IMR-90 (cell line): ENCODE measurements around the gene ORC6. TPM values are rescaled to one million over a fixed set of nuclear protein-coding genes. Genes with fewer than 3 reads are reported as not detected.

ENCODE experiments used
- ATAC-seq: fragments of 200-7000 bp; cut with Tn5 transposase; 2 replicates; pipeline ENCODE4 v1.9.1; 2020; ENCODE audit warnings: low read depth, mild to moderate bottlenecking, moderate library complexity
- BruUV-seq: library from RNA; stranded (reverse); fragments of 400-500 nt; replicated peaks from 2 replicates; lab custom pipeline; 2021; lab: Mats Ljungman, UMichigan
- CTCF ChIA-PET: fragments of 300-600 bp; formaldehyde crosslinking; extraction: SDS; loops from one replicate; lab custom pipeline; 2021; ENCODE audit warnings: antibody characterized with exemption; lab: Yijun Ruan, JAX
- POLR2A ChIA-PET: fragments of 300-600 bp; sonication (Branson Sonifier 250); formaldehyde crosslinking; loops from one replicate; lab custom pipeline; 2022; ENCODE audit warnings: antibody characterized with exemption; ENCODE audit not compliant: unreplicated experiment; lab: Charles Lee
- DNase-seq: peaks from one replicate; pipeline ENCODE4 v3.0.0; 2013
- H2AFZ ChIP-seq: replicated peaks from 2 replicates; pipeline ENCODE3; 2013; ENCODE audit warnings: low read length, mild to moderate bottlenecking; ENCODE audit not compliant: poor library complexity
- H2AK5ac ChIP-seq: 2 replicates; pipeline ENCODE4 v1.6.1; 2013; ENCODE audit warnings: low read depth, low read length, inconsistent platforms
- H2AK9ac ChIP-seq: replicated peaks from 2 replicates; pipeline ENCODE3; 2013; ENCODE audit warnings: mild to moderate bottlenecking, low read depth, low read length, moderate library complexity; ENCODE audit not compliant: poor library complexity
- H2BK120ac ChIP-seq: 2 replicates; pipeline ENCODE4 v1.6.1; 2013; ENCODE audit warnings: low read depth, low read length, inconsistent platforms
- H2BK15ac ChIP-seq: 3 replicates; pipeline ENCODE4 v1.6.1; 2013; ENCODE audit warnings: low read depth, low read length, inconsistent platforms
- H2BK20ac ChIP-seq: 2 replicates; pipeline ENCODE4 v1.6.1; 2013; ENCODE audit warnings: low read depth, mild to moderate bottlenecking, inconsistent platforms, low read length, moderate library complexity
- H2BK5ac ChIP-seq: 2 replicates; pipeline ENCODE4 v1.6.1; 2013; ENCODE audit warnings: mild to moderate bottlenecking, low read depth, low read length, inconsistent platforms; ENCODE audit not compliant: poor library complexity, severe bottlenecking
- H3K14ac ChIP-seq: replicated peaks from 2 replicates; pipeline ENCODE4 v1.6.1; 2013; ENCODE audit warnings: low read depth, low read length, inconsistent platforms
- H3K18ac ChIP-seq: 2 replicates; pipeline ENCODE4 v1.6.1; 2013; ENCODE audit warnings: low read depth, low read length, control low read depth
- H3K23ac ChIP-seq: 2 replicates; pipeline ENCODE4 v1.6.1; 2013; ENCODE audit warnings: low read depth, low read length, inconsistent platforms
- H3K27ac ChIP-seq: 2 replicates; pipeline ENCODE4 v1.5.1; 2013; ENCODE audit warnings: mild to moderate bottlenecking, control low read depth, low read length; ENCODE audit not compliant: insufficient read depth
- H3K27me3 ChIP-seq: 2 replicates; pipeline ENCODE4 v1.6.1; 2013; ENCODE audit warnings: low read length; ENCODE audit not compliant: control insufficient read depth, insufficient read depth
- H3K36me3 ChIP-seq: 2 replicates; pipeline ENCODE4 v1.6.1; 2013; ENCODE audit warnings: low read length, mixed read lengths; ENCODE audit not compliant: control insufficient read depth, insufficient read depth
- H3K4ac ChIP-seq: 2 replicates; pipeline ENCODE4 v1.6.1; 2013; ENCODE audit warnings: low read depth, low read length, inconsistent platforms
- H3K4me1 ChIP-seq: 2 replicates; pipeline ENCODE4 v1.6.1; 2013; ENCODE audit warnings: low read length, mixed read lengths; ENCODE audit not compliant: control insufficient read depth, insufficient read depth
- H3K4me2 ChIP-seq: 2 replicates; pipeline ENCODE4 v1.6.1; 2013; ENCODE audit warnings: low read depth, mild to moderate bottlenecking, control low read depth, low read length, moderate library complexity
- H3K4me3 ChIP-seq: 2 replicates; pipeline ENCODE4 v1.5.1; 2013; ENCODE audit warnings: low read depth, mild to moderate bottlenecking, control low read depth, low read length, moderate library complexity; ENCODE audit not compliant: insufficient read depth
- H3K56ac ChIP-seq: 2 replicates; pipeline ENCODE4 v1.6.1; 2013; ENCODE audit warnings: low read length, inconsistent platforms; ENCODE audit not compliant: insufficient read depth; ENCODE audit errors: extremely low read depth
- H3K79me1 ChIP-seq, 2 experiments: 2 replicates each; pipeline ENCODE4 v1.6.1; 2013; ENCODE audit warnings: low read length in 2 of 2, inconsistent platforms in 1 of 2, low read depth in 1 of 2
- H3K9ac ChIP-seq: 2 replicates; pipeline ENCODE4 v1.6.1; 2013; ENCODE audit warnings: low read depth, low read length, control low read depth
- H3K9me1 ChIP-seq: 2 replicates; pipeline ENCODE4 v1.6.1; 2013; ENCODE audit warnings: low read length, inconsistent platforms; ENCODE audit not compliant: insufficient read depth
- H3K9me3 ChIP-seq: 2 replicates; pipeline ENCODE4 v1.6.1; 2013; ENCODE audit warnings: low read length; ENCODE audit not compliant: control insufficient read depth, insufficient read depth
- H4K20me1 ChIP-seq: 2 replicates; pipeline ENCODE4 v1.6.1; 2013; ENCODE audit warnings: low read length, inconsistent platforms; ENCODE audit not compliant: insufficient read depth
- H4K5ac ChIP-seq: 2 replicates; pipeline ENCODE4 v1.6.1; 2013; ENCODE audit warnings: mild to moderate bottlenecking, low read depth, low read length, control low read depth
- H4K8ac ChIP-seq, 2 experiments: 2 replicates each; pipeline ENCODE4 v1.6.1; 2013; ENCODE audit warnings: low read depth in 2 of 2, low read length in 2 of 2, control low read depth in 1 of 2, inconsistent platforms in 1 of 2
- H4K91ac ChIP-seq: 2 replicates; pipeline ENCODE4 v1.6.1; 2013; ENCODE audit warnings: low read depth, low read length, inconsistent platforms; ENCODE audit not compliant: insufficient read depth
- MAZ ChIP-seq: IDR thresholded peaks from 2 replicates; pipeline ENCODE4 v1.6.1; 2012; ENCODE audit warnings: low read depth, mild to moderate bottlenecking, low read length, improper control_type of control experiment, moderate library complexity, borderline replicate concordance
- MXI1 ChIP-seq: IDR thresholded peaks from 2 replicates; pipeline ENCODE4 v1.6.1; 2012; ENCODE audit warnings: low read depth, mild to moderate bottlenecking, low read length, moderate library complexity, borderline replicate concordance
- RAD21 ChIP-seq: IDR thresholded peaks from 2 replicates; pipeline ENCODE4 v1.6.1; 2012; ENCODE audit warnings: low read length, improper control_type of control experiment
- WGBS, 2 experiments: methylation state at CpG; one replicate each; pipeline versions ENCODE4 v1.1.5 to v1.1.7; 2013; ENCODE audit warnings: missing lambda C conversion rate in 2 of 2; ENCODE audit not compliant: insufficient read length in 1 of 2; ENCODE audit errors: extremely low coverage in 2 of 2; 5-methylcytosine and 5-hydroxymethylcytosine counted together
- dilution Hi-C: fragments of 300-500 bp; cut with HindIII; formaldehyde crosslinking; loops from one replicate; pipeline ENCODE4 v1.14.3; 2018; ENCODE audit warnings: low sequenced_read_pairs; ENCODE audit not compliant: unreplicated experiment
- in situ Hi-C: fragments of 300-500 bp; cut with MboI; formaldehyde crosslinking; loops from 3 replicates; pipeline ENCODE4 v1.14.3; 2019; ENCODE audit warnings: low sequenced_read_pairs, inconsistent platforms, mixed read lengths
- intact Hi-C: fragments of 100-400 bp; cut with micrococcal nuclease; formaldehyde crosslinking; loops from 2 replicates; pipeline ENCODE4 v1.10.0; 2022
- polyA plus RNA-seq, 3 experiments: library from polyadenylated mRNA; depleted of rRNA; stranded (reverse); fragments of >200 nt; gene quantifications; 2 replicates each; pipeline ENCODE4 v1.2.3, GENCODE V29; 2012; ENCODE audit warnings: low replicate concordance in 1 of 3
- total RNA-seq: library from RNA; depleted of rRNA; stranded (reverse); fragments of >200 nt; gene quantifications from 2 replicates; pipeline ENCODE4 v1.2.3, GENCODE V29; 2012
- TF ChIP-seq, protein P1 (sequence below): fragments of 150-350 bp; IDR thresholded peaks from 2 replicates; pipeline ENCODE4 v1.6.1; 2017; ENCODE audit warnings: mild to moderate bottlenecking, antibody characterized with exemption, low read length, low read depth
- TF ChIP-seq, protein P2 (sequence below): conservative IDR thresholded peaks from 2 replicates; pipeline ENCODE4 v1.5.1; 2012; ENCODE audit warnings: mild to moderate bottlenecking, low read depth, low read length, improper control_type of control experiment

Gene ORC6
- total and polyA plus RNA-seq, 2 of the 4 experiments (the other 2 are of a cell fraction), result 9.0 to 15.9 TPM

DNA sequence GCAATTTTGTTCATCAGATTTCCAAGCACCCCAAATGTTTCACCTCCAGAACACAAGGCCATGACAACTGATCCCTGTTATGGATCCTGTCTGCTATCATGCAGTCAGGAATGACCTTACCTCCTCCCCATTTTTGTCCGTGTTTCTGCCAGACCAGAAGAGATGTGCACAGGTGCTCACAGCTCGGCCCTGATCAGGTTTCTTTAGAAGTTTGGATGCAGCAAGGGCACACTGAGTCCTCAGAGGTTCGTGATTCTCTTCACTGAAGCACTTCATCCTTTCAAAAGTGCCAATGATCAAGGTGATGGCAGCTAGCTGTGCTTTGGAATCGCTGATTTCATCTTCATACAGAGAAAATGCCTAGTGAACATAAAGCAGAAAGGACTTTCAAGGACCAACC lies 27.3 kb upstream of the ORC6 start:
- Histone ChIP-seq H4K91ac (no peak overlapping the region), H4K20me1 (no peaks in the 10 kb centered on the region), H4K8ac (no peak overlapping the region), H3K27me3 (no peaks in the 10 kb centered on the region), H2AK9ac (no peak overlapping the region), H3K23ac (no peak overlapping the region), H4K5ac (no peak overlapping the region), H3K4ac (no peak overlapping the region), H3K4me1 (no peaks in the 10 kb centered on the region), H3K4me3 (no peak overlapping the region), H3K36me3 (peaks cover 33% of the 10 kb centered on the region), H2AK5ac (no peak overlapping the region), H3K18ac (no peak overlapping the region), H2BK120ac (no peak overlapping the region), H2BK5ac (no peak overlapping the region), H3K27ac (no peak overlapping the region), H3K9me3 (no peaks in the 10 kb centered on the region), H2BK20ac (no peak overlapping the region), H3K9me1 (peaks cover 6% of the 10 kb centered on the region; the same call in 1 of the 2 replicates), H3K56ac (no peak overlapping the region), H2BK15ac (no peak overlapping the region), H3K9ac (no peak overlapping the region), H3K4me2 (no peak overlapping the region), H3K14ac (no peak overlapping the region), H3K79me1 (0 out of 4 replicates have a peak, but pooled peaks cover 0 to 2% of the 10 kb centered on the region in 2 experiments), H2AFZ (no peak overlapping the region)
- DNase-seq (no peak), ATAC-seq (no peak)
- in situ Hi-C loops (no loop called here), intact Hi-C loops (no loop called here), dilution Hi-C loops (no loop called here)
- CTCF ChIA-PET, result no interaction called here
- POLR2A ChIA-PET, result no interaction called here
- BruUV-seq, result no TSS peak
- TF ChIP-seq, protein P1, sequence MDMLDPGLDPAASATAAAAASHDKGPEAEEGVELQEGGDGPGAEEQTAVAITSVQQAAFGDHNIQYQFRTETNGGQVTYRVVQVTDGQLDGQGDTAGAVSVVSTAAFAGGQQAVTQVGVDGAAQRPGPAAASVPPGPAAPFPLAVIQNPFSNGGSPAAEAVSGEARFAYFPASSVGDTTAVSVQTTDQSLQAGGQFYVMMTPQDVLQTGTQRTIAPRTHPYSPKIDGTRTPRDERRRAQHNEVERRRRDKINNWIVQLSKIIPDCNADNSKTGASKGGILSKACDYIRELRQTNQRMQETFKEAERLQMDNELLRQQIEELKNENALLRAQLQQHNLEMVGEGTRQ, result no peak
- no peak for TF ChIP-seq RAD21
- TF ChIP-seq MXI1, result no peak
- TF ChIP-seq, protein P2, sequence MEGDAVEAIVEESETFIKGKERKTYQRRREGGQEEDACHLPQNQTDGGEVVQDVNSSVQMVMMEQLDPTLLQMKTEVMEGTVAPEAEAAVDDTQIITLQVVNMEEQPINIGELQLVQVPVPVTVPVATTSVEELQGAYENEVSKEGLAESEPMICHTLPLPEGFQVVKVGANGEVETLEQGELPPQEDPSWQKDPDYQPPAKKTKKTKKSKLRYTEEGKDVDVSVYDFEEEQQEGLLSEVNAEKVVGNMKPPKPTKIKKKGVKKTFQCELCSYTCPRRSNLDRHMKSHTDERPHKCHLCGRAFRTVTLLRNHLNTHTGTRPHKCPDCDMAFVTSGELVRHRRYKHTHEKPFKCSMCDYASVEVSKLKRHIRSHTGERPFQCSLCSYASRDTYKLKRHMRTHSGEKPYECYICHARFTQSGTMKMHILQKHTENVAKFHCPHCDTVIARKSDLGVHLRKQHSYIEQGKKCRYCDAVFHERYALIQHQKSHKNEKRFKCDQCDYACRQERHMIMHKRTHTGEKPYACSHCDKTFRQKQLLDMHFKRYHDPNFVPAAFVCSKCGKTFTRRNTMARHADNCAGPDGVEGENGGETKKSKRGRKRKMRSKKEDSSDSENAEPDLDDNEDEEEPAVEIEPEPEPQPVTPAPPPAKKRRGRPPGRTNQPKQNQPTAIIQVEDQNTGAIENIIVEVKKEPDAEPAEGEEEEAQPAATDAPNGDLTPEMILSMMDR, result no peak
- no peak for TF ChIP-seq MAZ
- 100% methylated on average over 3 of the region's 4 CpGs; no CpG with 5 or more reads in 1 of the 2 experiments for WGBS, 2 experiments
